OCI-M1 (cell line): ENCODE data around the gene BUB1.
"Not testable (repeated sequence)": the region's sequence is repeated elsewhere in the genome, so short reads cannot be mapped to it uniquely, and the experiment has no call there.

Experiments
- DNase-seq: peaks from one replicate; lab custom pipeline; 2025; lab: John Stamatoyannopoulos, UW

BUB1 gene

GRCh38 chr2:110655701-110656100, 22.2 kb downstream of the BUB1 start:
- no peak for DNase-seq

GRCh38 chr2:110653861-110654260, 24.0 kb downstream of the BUB1 start:
- DNase-seq = no peak

GRCh38 chr2:110650346-110650745, 27.5 kb downstream of the BUB1 start:
- no peak for DNase-seq

GRCh38 chr2:110647777-110648176, 30.1 kb downstream of the BUB1 start:
- DNase-seq = no peak

- no peak for DNase-seq
Measured at GRCh38 chr2:110645616-110646015, 32.2 kb downstream of the BUB1 start.

GRCh38 chr2:110644357-110644756, 33.5 kb downstream of the BUB1 start:
- no peak for DNase-seq

GRCh38 chr2:110642360-110642759, 35.5 kb downstream of the BUB1 start:
- DNase-seq = no peak

- no peak for DNase-seq
Measured at GRCh38 chr2:110639972-110640371, 37.9 kb downstream of the BUB1 start.

- DNase-seq = no peak
Measured at GRCh38 chr2:110638952-110639695, 38.7 kb downstream of the BUB1 start.

GRCh38 chr2:110638004-110638403, 39.9 kb downstream of the BUB1 start:
- DNase-seq = no peak

- no peak for DNase-seq
Measured at GRCh38 chr2:110637093-110637492, 40.8 kb downstream of the BUB1 start.

- not testable (repeated sequence) for DNase-seq
Measured at GRCh38 chr2:110635949-110636628, 41.8 kb downstream of the BUB1 start.

GRCh38 chr2:110627348-110627747, 50.5 kb downstream of the BUB1 start:
- DNase-seq = not testable (repeated sequence)

- not testable (repeated sequence) for DNase-seq
Measured at GRCh38 chr2:110619326-110619939, 58.4 kb downstream of the BUB1 start.

- DNase-seq = not testable (repeated sequence)
Measured at GRCh38 chr2:110613927-110614326, 63.9 kb downstream of the BUB1 start.

- DNase-seq = not testable (repeated sequence)
Measured at GRCh38 chr2:110610613-110611250, 67.1 kb downstream of the BUB1 start.

GRCh38 chr2:110609843-110610612, 67.8 kb downstream of the BUB1 start:
- not testable (repeated sequence) for DNase-seq

- DNase-seq = not testable (repeated sequence)
Measured at GRCh38 chr2:110608788-110609502, 68.9 kb downstream of the BUB1 start.

GRCh38 chr2:110605057-110605456, 72.8 kb downstream of the BUB1 start:
- not testable (repeated sequence) for DNase-seq

GRCh38 chr2:110603917-110604591, 73.8 kb downstream of the BUB1 start:
- DNase-seq = not testable (repeated sequence)
